GM12891 (cell line): Measurements from ENCODE around the gene KLK15.

ENCODE experiments used
- POLR2A ChIP-seq: IDR thresholded peaks from 2 replicates; pipeline ENCODE4 v1.6.1; 2011; ENCODE audit warnings: low read depth, low read length, control low read depth
- TAF1 ChIP-seq: IDR thresholded peaks from 2 replicates; pipeline ENCODE4 v1.6.1; 2011; ENCODE audit warnings: low read depth, low read length, control low read depth

DNA sequence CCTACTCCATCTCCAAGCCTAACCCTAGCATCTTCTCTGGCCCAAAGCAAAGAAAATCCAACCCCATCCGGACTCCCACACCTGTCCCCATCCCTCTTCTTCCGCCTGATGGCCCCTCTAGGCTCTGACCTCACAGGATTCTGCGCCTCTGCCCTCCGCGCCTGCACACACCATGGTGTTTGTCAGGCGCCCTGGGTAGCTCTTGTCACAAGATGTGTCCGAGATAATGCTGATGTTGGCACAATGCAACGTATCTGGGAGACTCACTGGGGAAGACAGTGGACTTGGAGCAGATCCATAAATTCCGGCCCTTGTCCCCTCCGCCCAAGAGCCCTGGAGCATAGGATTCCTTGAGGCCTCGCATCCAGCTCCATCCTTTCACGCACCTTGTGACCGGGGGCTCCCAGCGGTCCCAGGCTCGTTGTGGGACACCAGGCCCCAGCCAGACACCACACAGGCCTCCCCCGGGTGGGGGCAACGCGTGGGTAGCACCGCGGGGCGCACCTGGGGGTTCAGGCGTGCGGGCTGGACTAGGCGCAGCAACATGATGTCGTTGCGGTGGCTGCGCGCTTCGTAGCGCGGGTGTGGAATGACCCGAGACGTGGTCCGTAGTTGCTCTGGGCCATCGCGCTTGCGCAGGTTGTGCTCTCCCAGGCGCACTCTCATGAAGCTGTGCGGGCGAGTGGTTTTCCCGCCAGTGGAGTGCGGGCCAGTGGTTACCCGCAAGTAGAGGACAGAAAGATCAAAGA, 6.7 kb downstream of the KLK15 start:
- TF ChIP-seq POLR2A = no peak
- no peak for TF ChIP-seq TAF1
